Right lobe of liver (tissue), 6 donors: ENCODE data around the gene TMCC3. TPM values are rescaled to one million over a fixed set of nuclear protein-coding genes. Genes with fewer than 3 reads are reported as not detected.

Source experiments
- ATAC-seq, 4 donors: fragments of 200-7000 bp; cut with Tn5 transposase; one replicate each; pipeline ENCODE4 v1.9.1; 2020; ENCODE audit warnings: mild to moderate bottlenecking in 4 of 4, moderate library complexity in 4 of 4
- DNase-seq, 3 donors: peaks; one replicate each; pipeline ENCODE4 v3.0.0-alpha.2; 2020
- H3K27ac ChIP-seq, 3 donors: fragments of 200-600 bp; one replicate each; pipeline ENCODE4 v1.8.0; 2022
- H3K27me3 ChIP-seq, 2 donors: fragments of 200-600 bp; one replicate each; pipeline ENCODE4 v1.8.0; 2022
- H3K36me3 ChIP-seq, 4 donors: fragments of 200-600 bp; sonication (generic) in 1 of 4; one replicate each; pipeline versions ENCODE4 v1.5.1 to v1.8.0; 2017 to 2022; ENCODE audit warnings: control low read depth in 1 of 4
- H3K4me1 ChIP-seq, 4 donors: fragments of 200-600 bp; sonication (generic) in 1 of 4; one replicate each; pipeline versions ENCODE4 v1.5.1 to v1.8.0; 2017 to 2022; ENCODE audit warnings: control low read depth in 1 of 4
- H3K4me3 ChIP-seq, 3 donors: fragments of 200-600 bp; one replicate each; pipeline ENCODE4 v1.8.0; 2022
- H3K9me3 ChIP-seq, 4 donors: fragments of 200-600 bp; sonication (generic) in 1 of 4; one replicate each; pipeline versions ENCODE4 v1.5.1 to v1.8.0; 2017 to 2022; ENCODE audit warnings: control low read depth in 1 of 4
- POLR2A ChIP-seq: fragments of 450-650 bp; IDR thresholded peaks from one replicate; pipeline ENCODE4 v1.6.1; 2017; ENCODE audit warnings: antibody characterized with exemption, mild to moderate bottlenecking
- WGBS: methylation state at CpG from one replicate; pipeline ENCODE4 v1.1.6; 2018; ENCODE audit warnings: low coverage, low lambda C conversion rate; ENCODE audit not compliant: insufficient coverage; ENCODE audit errors: missing lambda C conversion rate; 5-methylcytosine and 5-hydroxymethylcytosine counted together
- intact Hi-C, 2 donors: fragments of 100-400 bp; cut with DNase I; formaldehyde crosslinking; loops; one replicate each; pipeline versions ENCODE4 v1.11.2 to v1.14.1; 2022
- total RNA-seq, 6 experiments: library from RNA; depleted of rRNA in 2 of 6; stranded (reverse); fragments of >200 nt in 2 of 6; fragmentation: NEBNext Ultra II Directional in 3 of 6; extraction: Animal tissue kit (Norgen Biotek cat#: 25700) in 3 of 6; gene quantifications; one replicate each; pipeline versions ENCODE4 v1.1.0 to v1.2.4, GENCODE V29; 2016 to 2023
- TF ChIP-seq, protein P1 (sequence below), 4 donors: fragments of 200-600 bp in 3 of 4; fragments of 450-650 bp in 1 of 4; IDR thresholded peaks; one replicate each; pipeline versions ENCODE4 v1.5.1 to v1.8.0; 2016 to 2022; ENCODE audit warnings: antibody characterized with exemption in 4 of 4, mild to moderate bottlenecking in 2 of 4
- donor health status: DM: no; HTN: yes; CAD: no.
- donor health status: DM: no; HTN: no; CAD: no.
- donor health status: DM: no; HTN: no; CAD: no.
- donor health status: DM: no; HTN: yes; CAD: no.
- donor health status: DM: no; HTN: yes; CAD: no.

The TMCC3 gene
- total RNA-seq, 6 experiments from 2014 or later, result 2.1 to 6.2 (median 3.2) TPM

DNA sequence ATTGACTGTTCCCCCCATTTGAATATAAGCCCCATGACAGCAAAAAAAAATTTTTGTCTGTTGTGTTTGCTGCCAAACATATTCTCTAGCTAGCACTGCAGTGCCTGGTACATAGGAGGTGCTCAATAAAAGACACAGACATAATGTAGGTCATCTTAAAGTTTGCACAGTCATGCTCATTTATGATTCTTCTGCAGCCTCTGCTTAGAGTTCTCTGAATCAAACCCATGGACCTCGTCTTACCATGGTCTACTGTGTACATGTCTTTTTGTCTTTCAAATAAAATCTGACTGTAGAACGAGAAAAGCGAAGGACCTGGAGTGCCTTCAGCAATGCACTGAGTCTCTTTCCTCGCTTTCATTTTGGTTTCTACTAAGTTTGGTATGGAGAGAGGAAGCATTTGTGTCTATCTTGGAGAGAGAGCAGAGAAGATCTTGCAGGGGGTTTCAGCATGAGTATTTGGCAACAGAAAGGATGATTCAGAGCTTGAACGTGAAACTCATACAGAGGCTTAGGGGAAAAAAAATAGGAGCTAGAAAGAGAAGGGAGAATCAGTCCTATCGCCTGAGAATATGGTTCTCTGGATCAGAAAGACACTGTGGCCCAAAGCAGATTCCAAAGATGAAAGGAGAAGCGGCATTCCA lies 38.8 kb upstream of the TMCC3 start:
- peak overlapping the region in 1 of 3 donors; percentile 20 for H3K27ac ChIP-seq

DNA sequence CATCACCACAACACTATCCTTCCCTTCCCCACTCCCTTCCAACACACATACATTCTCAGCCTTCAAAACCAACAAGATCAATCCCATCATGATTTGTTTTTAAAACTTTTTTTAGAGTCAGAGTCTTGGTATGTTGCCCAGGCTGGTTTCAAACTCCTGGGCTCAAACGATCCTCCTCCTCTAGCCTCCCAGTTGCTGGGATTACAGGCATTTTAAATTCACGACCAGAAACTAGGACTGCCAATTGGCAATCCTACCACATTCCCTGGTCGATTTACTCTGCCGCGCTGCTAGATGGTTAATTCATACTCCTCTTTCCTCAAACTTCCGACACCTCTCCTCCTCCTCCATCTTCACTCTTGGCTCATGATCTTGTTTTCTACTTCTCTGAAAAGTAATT lies 37.5 kb upstream of the TMCC3 start:
- intact Hi-C loops, result no loop called here
- Histone ChIP-seq H3K27me3 (no peaks in the 10 kb centered on the region), H3K27ac (peak overlapping the region in 1 of 3 donors; percentile 6), H3K9me3 (no peaks in the 10 kb centered on the region), H3K4me1 (peaks cover 0 to 26% (median 3%) of the 10 kb centered on the region in 4 donors), H3K4me3 (no peak overlapping the region), H3K36me3 (no peaks in the 10 kb centered on the region)
- DNase-seq, result no peak
- no peak for ATAC-seq
- WGBS, result 85% methylated on average over 6 of the region's 6 CpGs
- TF ChIP-seq POLR2A, result no peak
- TF ChIP-seq, protein P1, sequence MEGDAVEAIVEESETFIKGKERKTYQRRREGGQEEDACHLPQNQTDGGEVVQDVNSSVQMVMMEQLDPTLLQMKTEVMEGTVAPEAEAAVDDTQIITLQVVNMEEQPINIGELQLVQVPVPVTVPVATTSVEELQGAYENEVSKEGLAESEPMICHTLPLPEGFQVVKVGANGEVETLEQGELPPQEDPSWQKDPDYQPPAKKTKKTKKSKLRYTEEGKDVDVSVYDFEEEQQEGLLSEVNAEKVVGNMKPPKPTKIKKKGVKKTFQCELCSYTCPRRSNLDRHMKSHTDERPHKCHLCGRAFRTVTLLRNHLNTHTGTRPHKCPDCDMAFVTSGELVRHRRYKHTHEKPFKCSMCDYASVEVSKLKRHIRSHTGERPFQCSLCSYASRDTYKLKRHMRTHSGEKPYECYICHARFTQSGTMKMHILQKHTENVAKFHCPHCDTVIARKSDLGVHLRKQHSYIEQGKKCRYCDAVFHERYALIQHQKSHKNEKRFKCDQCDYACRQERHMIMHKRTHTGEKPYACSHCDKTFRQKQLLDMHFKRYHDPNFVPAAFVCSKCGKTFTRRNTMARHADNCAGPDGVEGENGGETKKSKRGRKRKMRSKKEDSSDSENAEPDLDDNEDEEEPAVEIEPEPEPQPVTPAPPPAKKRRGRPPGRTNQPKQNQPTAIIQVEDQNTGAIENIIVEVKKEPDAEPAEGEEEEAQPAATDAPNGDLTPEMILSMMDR (IDR thresholded peaks at IDR 0.05), result no peak

More for the DNA sequence above, 38.8 kb upstream of the TMCC3 start:
- H3K36me3 ChIP-seq, result no peaks in the 10 kb centered on the region
- ATAC-seq (peak in 1 of 4 donors; percentile 12), DNase-seq (no peak)
- no peaks in the 10 kb centered on the region for H3K27me3 ChIP-seq
- no peaks in the 10 kb centered on the region for H3K9me3 ChIP-seq
- no peak overlapping the region for H3K4me3 ChIP-seq
- WGBS, result 58% methylated on average over 6 of the region's 7 CpGs
- intact Hi-C loops, result no loop called here
- TF ChIP-seq POLR2A, result no peak
- TF ChIP-seq, protein P1 (IDR thresholded peaks at IDR 0.05), result no peak
- peaks cover 0 to 26% (median 3%) of the 10 kb centered on the region in 4 donors for H3K4me1 ChIP-seq

DNA sequence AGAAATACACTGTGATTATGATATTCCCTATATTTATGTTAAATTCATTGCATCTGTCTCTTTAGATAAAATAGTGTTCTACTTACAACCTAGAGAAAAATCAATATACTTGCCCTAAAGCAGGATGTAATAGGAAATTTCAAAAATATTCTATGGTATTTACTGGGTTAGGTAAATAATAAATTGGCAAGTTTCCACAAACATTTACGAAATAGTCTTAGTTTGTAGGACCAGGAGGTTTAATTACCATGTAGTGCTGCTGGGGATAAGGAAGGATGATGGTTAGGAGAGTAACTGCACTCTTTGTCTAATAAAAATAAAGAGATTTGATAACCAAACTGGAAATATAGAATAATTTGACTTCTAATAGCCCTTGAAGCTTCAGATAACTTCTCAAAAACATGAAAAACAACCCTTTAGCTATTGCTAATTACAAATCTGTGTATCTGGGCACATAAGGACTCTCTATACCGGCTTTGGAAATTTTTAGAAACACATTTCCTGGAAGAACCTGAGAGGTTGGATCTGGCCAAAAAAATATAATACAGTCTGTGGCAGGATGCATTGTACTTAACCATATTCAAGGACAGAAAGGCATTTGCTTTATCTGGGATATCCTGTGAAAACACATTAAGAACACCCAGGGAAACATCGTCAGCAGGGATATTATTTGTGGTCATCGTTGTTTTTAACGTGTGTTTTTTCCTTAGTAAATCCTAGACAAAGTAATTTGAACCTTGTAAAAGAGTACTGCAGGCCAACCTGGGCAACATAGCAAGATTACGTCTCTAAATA lies 36.7 kb upstream of the TMCC3 start:
- TF ChIP-seq POLR2A, result no peak
- TF ChIP-seq, protein P1 (IDR thresholded peaks at IDR 0.05), result no peak

DNA sequence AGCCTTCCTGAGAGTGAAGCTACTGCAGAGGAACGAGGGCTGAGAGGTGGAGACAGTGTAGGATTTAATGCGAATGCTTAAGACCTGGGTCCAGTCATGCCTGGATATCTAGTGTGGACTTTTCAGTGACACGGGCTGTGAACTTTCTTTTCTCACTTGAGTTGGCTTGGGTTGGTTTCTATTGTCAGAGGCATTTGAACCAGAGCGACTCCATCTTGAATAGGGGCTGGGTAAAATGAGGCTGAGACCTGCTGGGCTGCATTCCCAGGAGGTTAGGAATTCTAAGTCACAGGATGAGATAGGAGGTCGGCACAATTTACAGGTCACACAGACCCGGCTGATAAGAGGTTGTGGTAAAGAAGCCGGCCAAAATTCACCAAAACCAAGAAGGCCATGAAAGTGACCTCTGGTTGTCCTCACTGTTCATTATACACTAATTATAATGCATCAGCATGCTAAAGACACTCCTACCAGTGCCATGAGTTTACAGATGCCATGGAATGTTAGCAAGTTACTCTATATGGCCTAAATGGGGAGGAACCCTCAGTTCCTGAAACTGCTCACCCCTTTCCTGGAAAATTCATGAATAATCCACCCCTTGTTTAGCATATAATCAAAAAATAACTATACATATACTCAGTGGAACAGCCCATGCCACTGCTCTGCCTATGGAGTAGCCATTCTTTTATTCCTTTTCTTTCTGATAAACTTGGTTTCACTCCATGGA lies 34.2 kb upstream of the TMCC3 start:
- intact Hi-C loops, result no loop called here
- Histone ChIP-seq H3K4me3 (no peak overlapping the region), H3K27ac (no peak overlapping the region), H3K9me3 (no peaks in the 10 kb centered on the region), H3K27me3 (no peaks in the 10 kb centered on the region), H3K4me1 (peaks cover 0 to 14% (median 0%) of the 10 kb centered on the region in 4 donors), H3K36me3 (no peaks in the 10 kb centered on the region)
- no peak for DNase-seq
- no peak for ATAC-seq
- TF ChIP-seq, protein P1 (IDR thresholded peaks at IDR 0.05), result no peak
- TF ChIP-seq POLR2A, result no peak
- 85% methylated on average over 5 of the region's 7 CpGs for WGBS

More for the DNA sequence above, 36.7 kb upstream of the TMCC3 start:
- Histone ChIP-seq H3K9me3 (no peaks in the 10 kb centered on the region), H3K4me1 (peaks cover 0 to 26% (median 3%) of the 10 kb centered on the region in 4 donors), H3K27me3 (no peaks in the 10 kb centered on the region), H3K36me3 (no peaks in the 10 kb centered on the region), H3K4me3 (no peak overlapping the region), H3K27ac (no peak overlapping the region)
- DNase-seq (no peak), ATAC-seq (peak in 2 of 4 donors; percentile 15 to 57)
- WGBS, result 61% methylated on average over 6 of the region's 6 CpGs
- intact Hi-C loops, result no loop called here
